Subcutaneous abdominal adipose tissue (tissue), 5 donors: ENCODE data around the gene IL32.
"Not testable (repeated sequence)": the region's sequence is repeated elsewhere in the genome, so short reads cannot be mapped to it uniquely, and the experiment has no call there.

Source experiments
- H3K27ac ChIP-seq: one replicate; pipeline ENCODE4 v1.7.0; 2013; ENCODE audit warnings: low read depth, mild to moderate bottlenecking, inconsistent platforms, low read length, moderate library complexity
- H3K27me3 ChIP-seq, 5 donors: one replicate each; pipeline ENCODE4 v1.7.0; 2013; ENCODE audit warnings: low read length in 5 of 5, inconsistent platforms in 1 of 5; ENCODE audit not compliant: control insufficient read depth in 5 of 5, insufficient read depth in 4 of 5
- H3K36me3 ChIP-seq, 5 donors: one replicate each; pipeline ENCODE4 v1.7.0; 2013; ENCODE audit warnings: low read length in 5 of 5; ENCODE audit not compliant: control insufficient read depth in 5 of 5, insufficient read depth in 5 of 5
- H3K4me1 ChIP-seq, 5 donors: one replicate each; pipeline ENCODE4 v1.7.0; 2013; ENCODE audit warnings: low read length in 5 of 5, mild to moderate bottlenecking in 3 of 5, moderate library complexity in 1 of 5; ENCODE audit not compliant: control insufficient read depth in 5 of 5, insufficient read depth in 5 of 5
- H3K4me3 ChIP-seq, 5 donors: one replicate each; pipeline ENCODE4 v1.7.0; 2013; ENCODE audit warnings: low read length in 5 of 5, low read depth in 1 of 5
- H3K9ac ChIP-seq, 5 donors: one replicate each; pipeline ENCODE4 v1.7.0; 2013; ENCODE audit warnings: low read length in 5 of 5, mild to moderate bottlenecking in 4 of 5, moderate library complexity in 3 of 5
- H3K9me3 ChIP-seq, 5 donors: one replicate each; pipeline ENCODE4 v1.7.0; 2013; ENCODE audit warnings: low read length in 5 of 5; ENCODE audit not compliant: control insufficient read depth in 5 of 5
- donor health status: healthy.
- donor health status: healthy.
- donor health status: healthy.
- donor health status: healthy.
- donor health status: healthy.

IL32 gene

GRCh38 chr16:3068487-3068886, 3.0 kb downstream of the IL32 start:
- Histone ChIP-seq H3K36me3 (peaks cover 0 to 18% (median 5%) of the 10 kb centered on the region in 5 donors), H3K4me3 (no peak overlapping the region), H3K27ac (no peak overlapping the region), H3K4me1 (peaks cover 0 to 47% (median 10%) of the 10 kb centered on the region in 5 donors), H3K9ac (no peak overlapping the region), H3K27me3 (peaks cover 0 to under 1% (median 0%) of the 10 kb centered on the region in 5 donors), H3K9me3 (no peaks in the 10 kb centered on the region)

DNA sequence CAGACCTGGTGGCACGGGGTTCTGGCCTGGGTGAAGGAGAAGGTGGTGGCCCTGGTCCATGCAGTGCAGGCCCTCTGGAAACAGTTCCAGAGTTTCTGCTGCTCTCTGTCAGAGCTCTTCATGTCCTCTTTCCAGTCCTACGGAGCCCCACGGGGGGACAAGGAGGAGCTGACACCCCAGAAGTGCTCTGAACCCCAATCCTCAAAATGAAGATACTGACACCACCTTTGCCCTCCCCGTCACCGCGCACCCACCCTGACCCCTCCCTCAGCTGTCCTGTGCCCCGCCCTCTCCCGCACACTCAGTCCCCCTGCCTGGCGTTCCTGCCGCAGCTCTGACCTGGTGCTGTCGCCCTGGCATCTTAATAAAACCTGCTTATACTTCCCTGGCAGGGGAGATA, 3.7 kb downstream of the IL32 start:
- not testable (repeated sequence) for H3K4me3 ChIP-seq, H3K9me3 ChIP-seq, H3K27ac ChIP-seq, H3K27me3 ChIP-seq, H3K9ac ChIP-seq
- Histone ChIP-seq H3K4me1 (peaks cover 0 to 52% (median 10%) of the 10 kb centered on the region in 5 donors), H3K36me3 (peaks cover 0 to 18% (median 5%) of the 10 kb centered on the region in 5 donors)

DNA sequence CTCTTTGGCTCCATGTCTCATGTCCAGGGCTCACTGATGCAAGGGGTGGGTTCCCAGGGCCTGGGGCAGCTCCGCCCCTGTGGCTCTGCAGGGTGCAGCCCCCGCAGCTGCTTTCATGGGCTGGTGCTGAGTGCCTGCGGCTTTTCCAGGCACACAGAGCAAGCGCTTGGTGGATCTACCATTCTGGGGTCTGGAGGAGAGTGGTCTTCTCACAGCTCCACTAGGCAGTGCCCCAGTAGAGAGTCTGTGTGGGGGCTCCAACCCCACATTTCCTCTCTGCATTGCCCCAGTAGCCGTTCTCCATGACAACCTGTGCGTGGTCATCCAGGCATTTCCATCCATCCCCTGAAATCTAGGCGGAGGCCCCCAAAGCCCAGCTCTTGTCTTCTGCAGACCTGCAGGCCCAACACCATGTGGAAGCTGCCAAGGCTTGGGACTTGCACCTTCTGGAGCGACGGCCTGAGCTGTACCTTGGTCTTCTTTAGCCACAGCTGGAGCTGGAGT, 5.2 kb downstream of the IL32 start:
- H3K4me1 ChIP-seq = peaks cover 0 to 45% (median 0%) of the 10 kb centered on the region in 5 donors
- no peak overlapping the region for H3K27ac ChIP-seq
- no peak overlapping the region for H3K9ac ChIP-seq
- peaks cover 0 to 18% (median 5%) of the 10 kb centered on the region in 5 donors for H3K36me3 ChIP-seq
- H3K27me3 ChIP-seq = peaks cover 0 to 7% (median 6%) of the 10 kb centered on the region in 5 donors
- H3K9me3 ChIP-seq = no peaks in the 10 kb centered on the region
- no peak overlapping the region for H3K4me3 ChIP-seq

- H3K9ac ChIP-seq = no peak overlapping the region
- no peaks in the 10 kb centered on the region for H3K9me3 ChIP-seq
- H3K27me3 ChIP-seq = peaks cover 0 to 7% (median 6%) of the 10 kb centered on the region in 5 donors
- H3K27ac ChIP-seq = no peak overlapping the region
- H3K4me3 ChIP-seq = no peak overlapping the region
- H3K36me3 ChIP-seq = peaks cover 0 to 21% (median 5%) of the 10 kb centered on the region in 5 donors
- peaks cover 0 to 36% (median 0%) of the 10 kb centered on the region in 5 donors for H3K4me1 ChIP-seq
Measured at GRCh38 chr16:3071655-3072054, 6.2 kb downstream of the IL32 start.

DNA sequence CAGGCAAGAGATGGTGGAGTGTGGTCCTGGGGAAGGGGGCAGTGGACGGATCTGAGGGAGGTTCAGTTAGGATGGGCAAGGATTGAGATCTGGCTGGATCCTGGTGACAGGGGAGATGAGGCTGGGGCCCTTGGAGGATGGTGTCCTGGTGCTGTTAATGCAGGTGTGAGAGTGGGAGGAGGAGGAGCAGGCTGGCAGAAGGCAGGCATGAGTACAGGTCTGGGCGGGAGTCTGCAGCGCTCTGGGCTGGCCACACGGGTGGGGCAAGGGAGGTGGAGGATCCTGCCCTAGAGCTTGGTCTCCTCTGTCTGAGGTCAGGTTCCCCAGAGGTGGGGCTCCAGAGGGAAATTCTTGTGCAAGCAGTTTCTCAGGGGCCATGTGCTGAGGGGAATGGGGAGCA, 6.7 kb downstream of the IL32 start:
- Histone ChIP-seq H3K36me3 (peaks cover 0 to 24% (median 5%) of the 10 kb centered on the region in 5 donors), H3K4me1 (peaks cover 0 to 32% (median 0%) of the 10 kb centered on the region in 5 donors)
- H3K4me3 ChIP-seq, H3K9ac ChIP-seq, H3K27me3 ChIP-seq, H3K9me3 ChIP-seq, H3K27ac ChIP-seq: not testable (repeated sequence)

DNA sequence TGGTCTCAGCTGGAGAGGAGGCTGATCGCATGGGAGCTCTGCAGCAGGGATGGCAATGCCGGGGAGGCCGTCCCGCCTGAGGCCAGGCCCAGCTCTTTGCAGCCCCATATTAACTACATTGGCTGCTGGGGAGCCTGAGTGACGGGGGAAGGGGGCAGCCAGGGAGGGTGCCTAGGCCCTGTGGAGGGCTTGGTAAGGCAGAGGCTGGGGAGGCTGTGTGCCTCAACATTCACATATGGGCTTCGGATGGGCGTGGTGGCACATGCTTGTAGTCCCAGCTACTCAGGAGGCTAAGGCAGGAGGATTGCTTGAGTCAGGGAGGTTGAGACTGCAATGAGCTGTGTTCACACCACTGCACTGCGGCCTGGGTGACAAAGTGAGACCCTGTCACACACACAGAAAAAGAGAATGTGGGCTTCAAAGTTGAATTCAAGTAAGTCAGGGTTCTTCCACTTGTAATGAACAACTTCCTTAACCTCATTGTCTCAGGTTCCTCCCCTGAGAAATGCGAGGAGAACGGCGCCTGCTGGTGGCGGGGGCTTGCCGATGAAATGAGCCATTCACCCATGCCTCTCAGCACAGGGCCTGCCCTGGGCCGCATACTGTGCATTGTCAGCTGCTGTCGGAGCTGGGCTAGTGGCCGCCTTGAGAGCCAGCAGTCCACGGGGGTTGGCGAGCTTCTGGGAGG, 7.3 kb downstream of the IL32 start:
- H3K9ac ChIP-seq, H3K9me3 ChIP-seq, H3K4me3 ChIP-seq, H3K27me3 ChIP-seq, H3K27ac ChIP-seq: not testable (repeated sequence)
- Histone ChIP-seq H3K36me3 (peaks cover 0 to 24% (median 5%) of the 10 kb centered on the region in 5 donors), H3K4me1 (peaks cover 0 to 26% (median 0%) of the 10 kb centered on the region in 5 donors)

- H3K4me1 ChIP-seq = peaks cover 0 to 19% (median 0%) of the 10 kb centered on the region in 5 donors
- peaks cover 0 to 7% (median 6%) of the 10 kb centered on the region in 5 donors for H3K27me3 ChIP-seq
- H3K9ac ChIP-seq = no peak overlapping the region
- no peaks in the 10 kb centered on the region for H3K9me3 ChIP-seq
- no peak overlapping the region for H3K4me3 ChIP-seq
- H3K27ac ChIP-seq = no peak overlapping the region
- H3K36me3 ChIP-seq = peaks cover 0 to 18% (median 2%) of the 10 kb centered on the region in 5 donors
Measured at GRCh38 chr16:3073448-3073847, 8.0 kb downstream of the IL32 start.

- no peak overlapping the region for H3K4me3 ChIP-seq
- H3K27ac ChIP-seq = no peak overlapping the region
- peaks cover 0 to 19% (median 0%) of the 10 kb centered on the region in 5 donors for H3K4me1 ChIP-seq
- no peak overlapping the region for H3K9ac ChIP-seq
- H3K9me3 ChIP-seq = no peaks in the 10 kb centered on the region
- peaks cover 0 to 12% (median 0%) of the 10 kb centered on the region in 5 donors for H3K36me3 ChIP-seq
- peaks cover 0 to 7% (median 6%) of the 10 kb centered on the region in 5 donors for H3K27me3 ChIP-seq
Measured at GRCh38 chr16:3074860-3075522, 9.6 kb downstream of the IL32 start.

- Histone ChIP-seq H3K4me1 (peaks cover 0 to 19% (median 0%) of the 10 kb centered on the region in 5 donors), H3K9me3 (no peaks in the 10 kb centered on the region), H3K27me3 (peaks cover 0 to 7% (median 6%) of the 10 kb centered on the region in 5 donors), H3K36me3 (peaks cover 0 to 12% (median 0%) of the 10 kb centered on the region in 5 donors), H3K9ac (no peak overlapping the region), H3K4me3 (no peak overlapping the region), H3K27ac (no peak overlapping the region)
Measured at GRCh38 chr16:3075523-3075915, 10.1 kb downstream of the IL32 start.

DNA sequence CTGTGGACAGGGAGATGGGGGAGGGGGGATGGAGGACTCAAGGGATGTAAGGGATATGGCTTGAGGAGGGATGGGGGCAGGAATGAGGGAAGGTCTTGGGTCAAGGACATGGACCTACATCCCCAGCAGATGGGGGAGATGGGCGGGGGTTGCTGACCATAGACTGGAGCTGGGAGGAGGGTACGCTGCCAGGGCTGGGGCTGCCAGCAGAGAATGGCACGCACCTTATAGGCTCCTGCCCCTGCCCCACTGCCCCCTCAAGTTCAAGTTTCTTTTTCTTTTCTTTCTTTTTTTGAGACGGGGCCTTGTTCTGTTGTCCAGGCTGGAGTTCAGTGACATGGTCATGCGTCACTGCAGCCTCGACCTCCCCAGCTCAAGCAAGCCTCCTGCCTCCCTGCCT, 10.5 kb downstream of the IL32 start:
- peaks cover 0 to 19% (median 0%) of the 10 kb centered on the region in 5 donors for H3K4me1 ChIP-seq
- not testable (repeated sequence) for H3K27ac ChIP-seq

More for the DNA sequence above, 10.5 kb downstream of the IL32 start:
- not testable (repeated sequence) for H3K9me3 ChIP-seq, H3K9ac ChIP-seq, H3K27me3 ChIP-seq, H3K4me3 ChIP-seq
- H3K36me3 ChIP-seq = peaks cover 0 to 12% (median 0%) of the 10 kb centered on the region in 5 donors
